Right atrium auricular region (tissue), 2 donors: ENCODE measurements around the gene SKIDA1. TPM values are rescaled to one million over a fixed set of nuclear protein-coding genes. Genes with fewer than 3 reads are reported as not detected.

ENCODE experiments used
- DNase-seq: peaks from one replicate; pipeline ENCODE4 v3.0.0-alpha.2; 2019; ENCODE audit warnings: low spot score
- H3K27ac ChIP-seq, 2 donors: fragments of 200-600 bp; sonication (generic); 1 replicate in 1 of 2; 2 replicates in 1 of 2; pipeline ENCODE4 v1.5.1; 2016 to 2019
- H3K27me3 ChIP-seq, 2 donors: fragments of 200-600 bp; sonication (generic); one replicate each; pipeline versions ENCODE4 v1.5.1 to v1.6.0; 2017 to 2019
- H3K36me3 ChIP-seq: fragments of 200-600 bp; sonication (generic); one replicate; pipeline ENCODE4 v1.5.1; 2016
- H3K4me1 ChIP-seq, 2 donors: fragments of 200-600 bp; sonication (generic); one replicate each; pipeline versions ENCODE4 v1.5.1 to v1.6.0; 2017 to 2019
- H3K4me3 ChIP-seq, 2 donors: fragments of 200-600 bp; sonication (generic); 1 replicate in 1 of 2; 2 replicates in 1 of 2; pipeline ENCODE4 v1.5.1; 2017 to 2019; ENCODE audit warnings: mild to moderate bottlenecking in 1 of 2, moderate library complexity in 1 of 2
- H3K9me3 ChIP-seq, 2 donors: fragments of 200-600 bp; sonication (generic); one replicate each; pipeline ENCODE4 v1.5.1; 2019
- total RNA-seq, 2 donors: library from RNA; depleted of rRNA; stranded (reverse); fragments of >200 nt; gene quantifications; one replicate each; pipeline ENCODE4 v1.1.0, GENCODE V29; 2016
- TF ChIP-seq, protein P1 (sequence below), 2 donors: fragments of 200-600 bp; sonication (generic); IDR thresholded peaks; one replicate each; pipeline ENCODE4 v1.5.1; 2019; ENCODE audit warnings: antibody characterized with exemption in 2 of 2

The SKIDA1 gene
- total RNA-seq, 2 donors from 2014 or later: 2.1 to 2.6 TPM

DNA sequence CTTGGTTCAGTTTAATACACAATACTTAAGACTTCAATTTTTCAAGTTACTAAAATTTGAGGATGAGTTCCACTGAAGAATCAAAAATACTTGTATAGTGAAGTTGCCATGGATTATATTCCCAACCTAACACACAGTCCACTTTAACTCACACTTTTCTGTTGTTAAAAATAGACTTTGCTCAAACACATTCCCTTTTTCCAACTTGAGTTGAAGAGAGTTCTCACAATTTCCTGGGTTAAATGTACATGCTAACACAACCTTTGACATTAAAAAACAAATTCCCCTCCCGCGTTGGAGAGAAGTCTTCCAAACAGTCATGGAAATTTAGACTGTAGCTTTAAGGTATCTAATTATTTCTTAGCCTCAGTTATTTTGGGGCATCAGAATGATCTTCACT lies 27.1 kb downstream of the SKIDA1 start:
- TF ChIP-seq, protein P1, sequence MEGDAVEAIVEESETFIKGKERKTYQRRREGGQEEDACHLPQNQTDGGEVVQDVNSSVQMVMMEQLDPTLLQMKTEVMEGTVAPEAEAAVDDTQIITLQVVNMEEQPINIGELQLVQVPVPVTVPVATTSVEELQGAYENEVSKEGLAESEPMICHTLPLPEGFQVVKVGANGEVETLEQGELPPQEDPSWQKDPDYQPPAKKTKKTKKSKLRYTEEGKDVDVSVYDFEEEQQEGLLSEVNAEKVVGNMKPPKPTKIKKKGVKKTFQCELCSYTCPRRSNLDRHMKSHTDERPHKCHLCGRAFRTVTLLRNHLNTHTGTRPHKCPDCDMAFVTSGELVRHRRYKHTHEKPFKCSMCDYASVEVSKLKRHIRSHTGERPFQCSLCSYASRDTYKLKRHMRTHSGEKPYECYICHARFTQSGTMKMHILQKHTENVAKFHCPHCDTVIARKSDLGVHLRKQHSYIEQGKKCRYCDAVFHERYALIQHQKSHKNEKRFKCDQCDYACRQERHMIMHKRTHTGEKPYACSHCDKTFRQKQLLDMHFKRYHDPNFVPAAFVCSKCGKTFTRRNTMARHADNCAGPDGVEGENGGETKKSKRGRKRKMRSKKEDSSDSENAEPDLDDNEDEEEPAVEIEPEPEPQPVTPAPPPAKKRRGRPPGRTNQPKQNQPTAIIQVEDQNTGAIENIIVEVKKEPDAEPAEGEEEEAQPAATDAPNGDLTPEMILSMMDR (IDR thresholded peaks at IDR 0.05): no peak
- Histone ChIP-seq H3K4me3 (no peak overlapping the region), H3K4me1 (peaks cover 0 to 35% of the 10 kb centered on the region in 2 donors), H3K27ac (no peak overlapping the region), H3K9me3 (no peaks in the 10 kb centered on the region), H3K36me3 (no peaks in the 10 kb centered on the region), H3K27me3 (no peaks in the 10 kb centered on the region)
- DNase-seq: no peak

DNA sequence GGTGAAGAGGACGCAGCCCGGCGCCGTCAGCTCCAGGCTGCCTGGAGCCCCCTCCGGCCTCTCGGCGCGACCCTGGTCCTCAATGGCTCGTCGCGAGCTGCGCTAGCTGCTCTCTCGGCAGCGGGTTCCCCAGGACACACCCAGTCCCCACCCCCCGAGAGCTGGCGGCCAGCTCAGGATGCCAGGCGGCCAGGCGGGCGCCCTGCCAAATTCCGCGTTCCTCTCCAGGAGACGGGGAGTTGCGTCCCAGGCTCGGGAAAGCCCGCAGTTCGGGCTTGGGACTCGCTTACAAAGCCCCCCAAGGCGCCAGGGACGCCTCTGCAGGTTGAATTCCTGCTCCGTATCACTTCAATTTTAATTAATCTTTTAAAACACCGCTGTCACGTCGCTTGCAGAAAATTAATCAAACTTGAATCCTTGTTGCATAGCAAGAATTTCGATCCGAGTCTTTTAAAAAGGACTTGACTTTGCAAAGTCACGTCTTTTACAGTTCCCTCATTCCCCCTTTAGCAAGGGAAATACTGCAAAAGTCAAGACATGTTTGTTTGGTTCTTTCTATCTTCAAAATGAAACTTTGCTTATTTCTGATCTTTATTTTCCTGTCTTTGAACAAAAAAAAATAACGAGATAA lies 28.2 kb downstream of the SKIDA1 start:
- no peaks in the 10 kb centered on the region for H3K36me3 ChIP-seq
- TF ChIP-seq, protein P1 (IDR thresholded peaks at IDR 0.05): no peak
- peak overlapping the region; percentile 56 to 87 for H3K4me3 ChIP-seq
- peaks cover 0 to 35% of the 10 kb centered on the region in 2 donors for H3K4me1 ChIP-seq
- peak overlapping the region; percentile 78 to 84 for H3K27ac ChIP-seq
- H3K9me3 ChIP-seq: no peaks in the 10 kb centered on the region
- no peaks in the 10 kb centered on the region for H3K27me3 ChIP-seq
- peak; percentile 94 for DNase-seq

DNA sequence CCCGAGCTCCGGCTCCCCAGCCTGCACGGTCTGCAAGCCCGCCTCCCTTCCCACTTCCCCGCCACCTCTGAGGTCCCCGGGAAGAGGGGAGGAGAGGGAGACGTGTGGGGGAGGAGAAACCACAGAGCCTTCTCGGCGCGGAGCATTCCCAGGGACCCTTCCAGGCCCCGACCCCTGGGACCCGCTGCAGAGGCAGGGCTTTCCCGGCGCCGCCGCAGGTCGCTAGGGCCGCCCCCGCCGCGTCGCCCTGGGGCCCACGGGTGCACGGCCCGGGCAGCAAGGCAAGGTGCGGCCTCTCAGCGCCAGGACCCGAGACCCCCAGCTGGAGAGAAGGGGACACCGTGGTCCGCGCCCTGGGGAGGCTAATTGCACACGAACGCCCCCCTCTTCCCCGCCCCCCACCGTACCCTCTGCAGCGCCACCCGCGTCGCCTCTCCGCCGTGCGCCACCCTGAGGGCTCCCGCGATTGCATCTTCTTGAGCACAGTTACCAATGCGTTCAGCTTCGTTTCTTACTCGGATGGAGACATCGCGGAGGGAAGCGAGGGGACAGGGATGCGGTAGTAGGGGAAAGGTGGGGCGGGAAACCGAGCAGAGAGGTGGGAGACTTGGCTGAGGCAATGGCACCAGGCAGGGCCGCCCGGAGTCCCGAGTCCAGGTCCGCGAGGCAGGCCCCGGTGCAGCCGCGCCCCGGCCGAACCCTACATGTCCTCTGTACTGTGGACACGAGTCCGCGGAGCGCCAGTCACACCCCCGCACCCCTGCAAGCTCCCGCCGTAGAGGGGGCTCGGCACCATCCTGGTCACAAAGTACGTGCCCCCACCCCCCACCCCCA lies 28.9 kb downstream of the SKIDA1 start:
- Histone ChIP-seq H3K4me1 (peaks cover 0 to 35% of the 10 kb centered on the region in 2 donors), H3K36me3 (no peaks in the 10 kb centered on the region), H3K27ac (peak overlapping the region; percentile 78 to 84), H3K9me3 (no peaks in the 10 kb centered on the region), H3K27me3 (no peaks in the 10 kb centered on the region), H3K4me3 (peak overlapping the region; percentile 56 to 87)
- TF ChIP-seq, protein P1 (IDR thresholded peaks at IDR 0.05): peak in 1 of 2 donors; percentile 59
- DNase-seq: no peak

DNA sequence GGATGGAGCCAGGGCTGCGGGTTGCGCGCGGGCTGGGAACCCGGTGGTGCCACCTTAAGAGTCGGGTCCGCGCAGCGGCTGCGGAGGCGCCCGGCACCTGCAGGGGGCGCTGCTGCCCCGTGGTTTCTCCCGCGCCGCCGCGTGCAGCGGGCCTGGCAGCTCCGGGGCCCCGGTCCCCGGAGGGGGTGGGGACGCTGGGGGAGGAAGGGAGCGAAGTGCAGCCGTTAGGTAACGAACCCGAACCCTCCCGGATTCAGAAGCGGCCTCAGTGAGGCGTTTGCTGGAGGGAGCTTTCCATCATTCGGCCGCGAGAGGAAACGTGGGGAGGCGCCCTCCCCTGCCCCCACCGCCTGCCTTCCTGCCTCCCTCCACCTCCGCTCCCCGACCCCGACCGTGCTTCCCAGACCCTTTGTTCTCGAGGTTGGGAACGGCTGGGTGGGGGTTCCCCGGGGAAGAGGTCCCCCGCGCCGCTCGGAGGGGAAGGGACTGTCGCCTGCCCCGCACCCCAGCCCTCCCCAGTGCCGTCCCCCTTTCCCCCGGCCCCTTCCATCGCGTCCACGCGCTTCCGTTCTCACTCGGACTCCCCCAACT lies 29.6 kb downstream of the SKIDA1 start:
- peak; percentile 84 for DNase-seq
- Histone ChIP-seq H3K27me3 (no peaks in the 10 kb centered on the region), H3K9me3 (no peaks in the 10 kb centered on the region), H3K27ac (peak overlapping the region; percentile 78 to 84), H3K36me3 (no peaks in the 10 kb centered on the region), H3K4me1 (peaks cover 0 to 35% of the 10 kb centered on the region in 2 donors), H3K4me3 (peak overlapping the region; percentile 56 to 87)
- TF ChIP-seq, protein P1 (IDR thresholded peaks at IDR 0.05): peak; percentile 98 to 100

DNA sequence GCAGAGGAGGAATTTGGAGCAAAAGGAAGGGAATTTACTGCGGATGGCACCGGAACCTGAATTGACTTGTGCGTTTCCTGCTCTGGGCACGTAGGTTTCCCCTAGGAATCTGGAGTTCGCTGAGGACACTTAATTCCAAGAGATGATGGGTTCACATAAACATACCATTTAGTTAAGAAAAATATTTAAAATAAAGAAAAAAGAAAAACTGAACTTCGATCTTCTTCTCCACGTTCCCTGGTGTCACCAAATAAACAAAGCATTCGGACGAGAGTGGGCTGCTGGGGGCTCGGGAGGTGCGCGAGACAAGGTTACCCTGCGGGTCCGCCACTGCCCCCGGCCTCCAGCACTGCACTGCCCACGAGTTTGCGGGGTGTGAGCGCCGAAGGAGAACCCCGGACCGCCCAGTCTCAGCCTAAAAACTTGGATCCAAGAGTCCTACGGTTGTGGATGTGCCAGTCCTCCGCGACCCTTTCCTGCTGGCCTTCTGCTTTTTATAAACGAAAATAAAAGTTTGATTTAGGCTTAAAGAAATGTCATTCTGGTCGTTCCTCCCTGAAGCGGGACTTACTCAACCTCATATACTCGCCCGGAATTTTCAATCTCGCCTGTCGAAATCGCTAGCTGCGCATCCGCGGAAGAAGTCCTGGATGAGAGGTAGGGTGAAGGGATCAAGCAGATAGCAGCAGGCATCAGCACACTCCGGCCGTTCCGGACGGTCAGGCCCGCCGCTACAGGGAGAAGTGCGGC lies 30.3 kb downstream of the SKIDA1 start:
- Histone ChIP-seq H3K27ac (peak overlapping the region; percentile 78 to 84), H3K36me3 (no peaks in the 10 kb centered on the region), H3K9me3 (no peaks in the 10 kb centered on the region), H3K4me1 (peaks cover 0 to 29% of the 10 kb centered on the region in 2 donors), H3K4me3 (peak overlapping the region; percentile 56 to 87), H3K27me3 (no peaks in the 10 kb centered on the region)
- TF ChIP-seq, protein P1 (IDR thresholded peaks at IDR 0.05): no peak
- no peak for DNase-seq
